ENCODE results near the gene SUN1.
"Not testable (repeated sequence)": the region's sequence is repeated elsewhere in the genome, so short reads cannot be mapped to it uniquely, and the experiment has no call there.

SUN1 gene, protein sequence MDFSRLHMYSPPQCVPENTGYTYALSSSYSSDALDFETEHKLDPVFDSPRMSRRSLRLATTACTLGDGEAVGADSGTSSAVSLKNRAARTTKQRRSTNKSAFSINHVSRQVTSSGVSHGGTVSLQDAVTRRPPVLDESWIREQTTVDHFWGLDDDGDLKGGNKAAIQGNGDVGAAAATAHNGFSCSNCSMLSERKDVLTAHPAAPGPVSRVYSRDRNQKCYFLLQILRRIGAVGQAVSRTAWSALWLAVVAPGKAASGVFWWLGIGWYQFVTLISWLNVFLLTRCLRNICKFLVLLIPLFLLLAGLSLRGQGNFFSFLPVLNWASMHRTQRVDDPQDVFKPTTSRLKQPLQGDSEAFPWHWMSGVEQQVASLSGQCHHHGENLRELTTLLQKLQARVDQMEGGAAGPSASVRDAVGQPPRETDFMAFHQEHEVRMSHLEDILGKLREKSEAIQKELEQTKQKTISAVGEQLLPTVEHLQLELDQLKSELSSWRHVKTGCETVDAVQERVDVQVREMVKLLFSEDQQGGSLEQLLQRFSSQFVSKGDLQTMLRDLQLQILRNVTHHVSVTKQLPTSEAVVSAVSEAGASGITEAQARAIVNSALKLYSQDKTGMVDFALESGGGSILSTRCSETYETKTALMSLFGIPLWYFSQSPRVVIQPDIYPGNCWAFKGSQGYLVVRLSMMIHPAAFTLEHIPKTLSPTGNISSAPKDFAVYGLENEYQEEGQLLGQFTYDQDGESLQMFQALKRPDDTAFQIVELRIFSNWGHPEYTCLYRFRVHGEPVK

DNA sequence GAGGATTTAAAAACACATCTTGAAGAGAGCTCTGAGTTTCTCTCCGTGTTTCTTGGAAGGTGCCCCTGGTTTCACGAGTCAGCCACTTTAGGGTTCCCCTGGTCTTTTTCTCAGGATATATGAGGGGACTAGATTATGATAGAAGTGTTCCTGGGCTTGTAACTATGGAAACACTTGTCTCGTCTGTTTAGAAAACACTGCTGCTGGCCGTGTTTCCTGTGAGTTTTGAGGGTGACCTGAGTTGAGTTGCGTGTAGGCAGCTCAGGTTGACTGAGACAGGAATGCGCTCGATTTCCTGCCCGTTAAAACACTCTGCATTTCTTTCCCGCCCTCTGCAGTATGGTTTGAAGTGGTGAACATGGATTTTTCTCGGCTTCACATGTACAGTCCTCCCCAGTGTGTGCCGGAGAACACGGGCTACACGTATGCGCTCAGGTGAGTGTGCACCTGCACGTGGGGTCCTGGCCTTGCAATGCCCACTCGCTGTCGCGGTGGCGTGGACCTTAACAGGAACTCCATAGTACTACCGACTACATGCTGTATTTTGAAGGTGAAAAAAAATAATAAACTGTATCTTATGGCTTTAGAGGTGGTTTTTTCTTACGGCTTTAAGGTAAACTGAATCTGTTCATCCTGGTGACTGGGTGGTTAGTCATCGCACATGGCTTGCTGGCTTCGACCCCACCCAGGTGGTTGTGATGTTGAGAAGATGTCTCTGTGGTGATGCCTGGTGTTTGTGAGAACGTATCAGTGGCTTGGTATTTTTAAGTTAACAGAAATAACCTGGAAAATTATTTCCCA lies at the start of gene SUN1:
Gene SUN1, plus strand, starts transcription at position 310 of the 801 bp plus-strand sequence. Its CDS starts 49 bp downstream, at position 359.
- intact Hi-C loops (cut with DNase I), result no loop called here
- peak in 4 of 42 donors; percentile 23 to 53 (median 32) for DNase-seq

DNA sequence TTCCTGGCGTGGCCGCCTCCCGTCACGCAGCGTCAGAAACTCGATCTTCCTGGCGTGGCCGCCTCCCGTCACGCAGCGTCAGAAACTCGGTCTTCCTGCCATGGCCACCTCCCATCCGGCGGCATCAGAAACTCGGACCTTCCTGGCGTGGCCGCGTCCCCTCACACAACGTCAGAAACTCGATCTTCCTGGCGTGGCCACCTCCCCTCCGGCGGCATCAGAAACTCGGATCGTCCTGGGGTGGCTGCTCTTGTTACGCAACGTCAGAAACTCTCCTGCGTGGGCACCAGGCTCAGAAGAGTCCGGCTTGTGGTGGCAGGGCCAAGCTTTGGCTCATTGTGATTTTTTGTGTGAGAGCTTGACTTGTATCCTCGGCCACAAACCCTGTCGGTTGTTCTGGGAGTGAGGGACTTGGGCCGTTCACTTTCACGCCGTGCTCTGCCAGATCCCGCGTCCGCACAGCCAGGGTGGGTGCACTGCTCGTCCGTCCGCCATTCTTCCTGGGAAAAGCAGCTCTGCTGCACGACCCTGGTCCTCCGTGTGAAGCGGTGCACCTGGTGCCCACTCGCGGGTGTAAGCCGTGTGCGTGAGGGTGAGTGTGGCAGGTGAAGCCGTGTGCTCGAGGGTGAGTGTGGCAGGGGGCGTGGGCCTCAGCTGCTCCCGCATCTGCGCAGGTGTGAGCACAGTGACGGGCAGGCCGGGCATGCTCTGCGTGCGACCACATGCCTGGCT lies 49.4 kb upstream of the SUN1 start:
- intact Hi-C loops (cut with DNase I), result loop anchor here (10.0 kb wide), 1 partner anchor 92 kb away; the partner anchor contains the start of gene GET4
- no peak for DNase-seq

DNA sequence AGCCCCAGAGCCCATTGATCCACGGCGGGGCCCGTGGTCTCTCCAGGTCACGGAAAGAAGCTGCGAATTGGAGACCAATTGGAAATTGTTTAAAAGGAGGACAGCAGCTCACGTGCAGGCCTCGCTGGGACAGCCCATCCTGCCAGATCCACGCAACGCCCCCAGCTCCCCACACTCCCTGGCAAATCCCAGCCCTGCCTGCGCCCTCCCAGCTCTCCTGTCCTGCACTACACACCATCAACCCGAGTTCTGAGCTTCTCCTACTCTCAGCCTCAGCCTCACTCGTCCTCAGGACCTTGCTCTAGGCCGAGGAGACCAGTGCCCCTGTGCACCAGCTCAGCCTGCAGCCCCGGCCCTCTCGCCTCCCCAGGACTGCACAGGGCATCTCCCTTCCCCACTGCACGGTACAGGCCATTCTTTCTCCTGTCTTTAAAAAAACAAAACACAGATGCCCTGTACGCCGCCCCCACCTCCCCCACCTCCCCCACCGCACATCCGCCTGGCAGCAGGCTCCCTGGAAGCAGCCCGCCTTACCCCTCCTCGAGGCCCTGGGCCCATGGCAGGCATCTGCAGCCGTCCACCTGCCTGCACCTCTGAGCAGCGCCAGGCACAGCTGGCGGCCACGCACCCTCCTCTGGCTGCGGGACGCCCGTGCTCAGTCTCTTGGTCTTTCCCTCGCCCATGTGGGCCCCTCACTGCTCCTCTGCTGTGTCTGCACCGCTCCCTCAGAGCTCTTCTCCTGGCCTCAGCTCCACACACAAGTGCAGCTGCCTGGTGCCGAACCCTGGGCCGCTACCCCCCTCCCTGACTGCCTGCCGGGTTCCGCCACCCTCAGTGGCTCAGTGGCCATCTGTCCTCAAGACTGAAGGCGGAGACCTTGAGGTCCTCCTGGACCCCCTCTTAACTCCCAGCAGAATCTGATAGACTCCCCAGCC lies 48.5 kb upstream of the SUN1 start:
- intact Hi-C loops (cut with DNase I), result loop anchor here (10.0 kb wide), 1 partner anchor 91 kb away; the partner anchor contains the start of gene GET4

DNA sequence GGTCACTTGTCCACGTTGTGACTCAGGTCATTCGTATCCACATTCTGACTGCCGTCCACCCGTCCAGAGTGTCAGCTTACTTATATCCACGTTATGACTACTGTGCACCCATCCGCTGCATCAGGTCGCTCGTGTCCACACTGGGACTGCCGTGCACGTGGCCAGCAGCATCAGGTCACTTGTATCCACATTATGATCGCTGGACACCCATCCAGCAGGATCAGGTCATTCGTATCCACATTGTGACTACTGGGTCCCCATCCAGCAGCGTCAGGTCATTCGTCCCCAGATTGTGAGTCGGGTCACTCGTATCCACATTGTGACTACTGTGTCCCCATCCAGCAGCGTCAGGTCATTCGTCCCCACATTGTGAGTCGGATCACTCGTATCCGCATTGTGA lies 47.3 kb upstream of the SUN1 start:
- intact Hi-C loops (cut with DNase I), result loop anchor here (10.0 kb wide), 1 partner anchor 90 kb away; the partner anchor contains the start of gene GET4

More for the DNA sequence above, 48.5 kb upstream of the SUN1 start:
- no peak for DNase-seq

DNA sequence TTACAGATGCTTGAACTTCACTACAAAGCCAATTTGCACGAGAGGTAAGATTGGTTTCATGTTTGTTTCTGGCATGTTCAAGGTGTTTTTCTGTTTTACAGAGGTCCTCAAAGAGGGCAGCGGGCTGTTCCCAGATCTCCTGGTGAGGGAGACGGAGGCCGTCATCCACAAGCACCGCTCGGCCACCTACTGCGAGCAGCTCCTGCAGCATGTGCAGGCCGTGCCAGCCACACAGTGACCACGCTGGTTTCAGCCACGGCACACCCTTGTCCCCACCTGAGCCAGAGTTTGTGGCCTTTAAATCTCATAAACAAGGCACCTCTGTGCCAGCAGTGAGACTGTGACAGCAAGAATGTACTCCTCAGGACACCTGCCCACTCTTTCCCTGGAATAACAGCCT lies 46.9 kb upstream of the SUN1 start:
- intact Hi-C loops (cut with DNase I), result loop anchor here (10.0 kb wide), 1 partner anchor 89 kb away; the partner anchor contains the start of gene GET4
- DNase-seq, result no peak

More for the DNA sequence above, 47.3 kb upstream of the SUN1 start:
- no peak for DNase-seq

DNA sequence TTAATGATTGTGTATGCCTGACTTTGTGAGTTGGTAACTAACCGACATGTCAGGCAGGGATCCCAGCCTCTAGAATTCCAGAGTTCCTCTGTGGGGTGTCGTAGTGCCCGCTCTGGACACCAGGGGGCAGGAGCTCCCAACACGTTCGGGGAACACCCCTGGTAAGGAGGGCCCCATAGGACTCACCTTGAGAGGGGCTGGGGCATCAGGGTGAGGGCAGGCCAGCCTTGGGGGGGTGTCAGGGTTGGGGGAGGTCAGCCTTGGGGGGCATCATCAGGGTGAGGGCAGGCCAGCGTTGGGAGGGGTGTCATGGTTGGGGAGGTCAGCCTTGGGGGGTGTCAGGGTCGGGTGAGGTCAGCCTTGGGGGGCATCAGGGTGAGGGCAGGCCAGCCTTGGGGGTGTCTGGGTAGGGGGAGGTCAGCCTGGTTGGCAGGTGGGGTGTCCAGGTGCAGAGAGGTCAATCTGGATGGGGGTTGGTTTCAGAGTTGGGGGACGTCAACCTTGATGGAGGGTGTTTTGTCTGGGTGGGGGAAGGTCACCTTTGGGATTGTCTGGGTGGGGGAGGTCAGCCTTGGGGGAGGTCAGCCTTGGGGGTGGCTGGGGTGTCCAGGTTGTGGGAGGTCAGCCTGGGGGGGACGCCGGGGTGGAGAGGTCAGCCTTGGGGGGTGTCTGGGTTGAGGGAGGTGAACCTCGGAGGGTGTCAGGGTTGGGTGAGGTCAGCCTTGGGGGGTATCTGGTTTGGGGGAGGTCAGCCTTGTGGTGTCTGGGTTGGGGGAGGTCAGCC lies 45.6 kb upstream of the SUN1 start:
- intact Hi-C loops (cut with DNase I), result loop anchor here (10.0 kb wide), 1 partner anchor 88 kb away; the partner anchor contains the start of gene GET4
- DNase-seq, result peak; percentile 33 to 85 (median 68)

DNA sequence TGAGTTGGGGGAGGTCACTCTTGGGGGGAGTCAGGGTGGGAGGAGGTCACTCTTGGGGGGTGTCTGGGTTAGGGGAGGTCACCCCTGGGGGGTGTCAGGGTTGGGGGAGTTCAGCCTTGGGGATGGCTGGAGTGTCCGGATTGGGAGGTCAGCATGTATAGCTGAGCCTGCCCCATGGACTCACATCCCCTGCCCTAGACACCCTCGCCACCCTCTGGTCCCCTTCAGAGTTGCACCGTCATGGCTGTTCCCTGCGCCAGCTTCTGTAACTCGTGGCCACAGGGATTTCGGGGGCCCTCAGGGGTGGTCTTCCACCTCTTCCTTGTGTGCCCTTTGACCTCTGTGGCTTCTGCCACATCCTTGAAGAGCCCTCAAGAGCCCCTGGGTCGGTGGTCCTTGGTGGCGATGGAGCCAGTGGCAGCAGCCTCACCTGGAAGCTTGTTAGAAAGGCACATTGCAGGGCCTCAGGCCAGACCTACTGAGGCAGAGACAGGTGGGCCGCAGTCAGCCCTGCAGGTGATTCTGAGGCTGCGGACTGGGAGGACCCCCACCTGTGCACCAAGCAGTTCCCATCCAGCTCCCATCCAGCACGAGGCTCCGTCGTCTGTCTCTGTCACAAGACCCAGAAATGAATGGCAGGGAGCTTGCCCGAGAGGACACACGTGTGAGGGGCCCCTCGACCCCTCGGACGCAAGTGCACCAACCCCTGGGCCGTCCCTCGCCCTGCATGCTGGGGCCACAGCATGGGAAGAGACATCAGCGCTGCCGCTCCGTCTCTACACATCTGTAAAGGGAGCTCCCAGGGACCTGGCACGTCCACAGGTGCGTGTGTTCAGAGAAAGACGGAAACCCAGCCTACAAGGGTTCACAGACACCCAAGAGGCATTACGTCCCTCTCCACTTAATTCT lies 44.7 kb upstream of the SUN1 start:
- intact Hi-C loops (cut with DNase I), result loop anchor here (10.0 kb wide), 1 partner anchor 87 kb away; the partner anchor contains the start of gene GET4

DNA sequence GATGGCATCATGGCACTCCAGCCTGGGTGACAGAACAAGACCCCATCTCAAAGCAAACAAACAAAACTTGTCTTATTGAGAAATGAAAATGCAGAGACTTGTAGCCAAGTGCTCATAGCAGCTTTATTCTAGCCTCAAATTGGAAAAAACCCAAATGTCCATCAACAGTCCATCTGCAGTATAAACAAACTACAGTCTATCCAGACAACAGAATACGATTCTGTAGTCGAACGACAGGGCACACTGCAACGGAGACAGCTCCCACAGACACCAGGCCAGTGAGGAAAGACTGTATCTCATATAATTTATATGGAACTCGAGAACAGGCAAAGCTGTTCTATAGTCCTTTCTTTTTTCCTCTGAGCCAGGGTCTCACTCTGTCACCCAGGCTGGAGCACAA lies 40.8 kb upstream of the SUN1 start:
- intact Hi-C loops (cut with DNase I), result no loop called here

More for the DNA sequence above, 44.7 kb upstream of the SUN1 start:
- no peak for DNase-seq

DNA sequence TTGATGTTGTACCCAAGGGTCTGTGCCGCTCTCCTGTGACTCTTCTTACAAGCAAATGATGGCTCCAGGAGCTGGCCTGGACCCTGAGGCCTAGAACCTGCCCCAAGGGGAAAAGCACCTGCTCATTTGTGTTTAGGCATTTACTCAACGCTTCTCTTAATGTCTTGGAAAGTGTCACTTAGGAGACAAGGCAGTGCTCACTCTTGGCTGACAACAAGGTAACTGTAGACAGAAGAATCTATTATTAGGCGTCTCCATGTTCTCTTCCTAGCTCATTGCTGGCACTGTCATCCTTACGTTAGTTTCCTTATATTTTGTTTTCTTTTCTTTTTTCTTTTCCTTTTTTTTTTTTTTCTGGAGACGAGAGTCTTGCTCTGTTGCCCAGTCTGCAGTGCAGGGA lies 38.1 kb upstream of the SUN1 start:
- intact Hi-C loops (cut with DNase I), result no loop called here
- DNase-seq, result no peak

More for the DNA sequence above, 40.8 kb upstream of the SUN1 start:
- no peak for DNase-seq

DNA sequence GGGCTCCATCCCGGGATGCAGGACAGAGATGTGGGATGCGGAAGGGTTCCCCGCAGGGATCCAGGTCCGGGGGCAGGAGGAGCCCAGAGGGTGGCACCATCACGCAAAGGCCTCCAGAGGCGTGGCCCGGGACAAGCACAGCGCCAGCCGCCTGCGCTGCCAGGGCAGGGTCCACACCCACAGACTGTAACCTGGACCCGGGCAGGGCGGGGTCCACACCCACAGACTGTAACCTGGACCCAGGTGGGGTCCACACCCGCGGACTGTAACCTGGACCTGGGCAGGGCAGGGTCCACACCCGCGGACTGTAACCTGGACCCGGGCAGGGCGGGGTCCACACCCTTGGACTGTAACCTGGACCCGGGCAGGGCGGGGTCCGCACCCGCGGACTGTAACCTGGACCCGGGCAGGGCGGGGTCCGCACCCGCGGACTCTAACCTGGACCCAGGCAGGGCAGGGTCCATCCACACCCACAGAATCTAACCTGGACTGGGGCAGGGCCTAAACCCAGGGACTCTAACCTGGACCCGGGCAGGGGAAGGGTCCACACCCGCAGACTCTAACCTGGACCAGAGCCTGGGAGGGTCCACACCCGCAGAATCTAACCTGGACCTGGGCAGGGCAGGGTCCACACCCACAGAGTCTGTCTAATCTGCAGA lies 37.5 kb upstream of the SUN1 start:
- intact Hi-C loops (cut with DNase I), result no loop called here

DNA sequence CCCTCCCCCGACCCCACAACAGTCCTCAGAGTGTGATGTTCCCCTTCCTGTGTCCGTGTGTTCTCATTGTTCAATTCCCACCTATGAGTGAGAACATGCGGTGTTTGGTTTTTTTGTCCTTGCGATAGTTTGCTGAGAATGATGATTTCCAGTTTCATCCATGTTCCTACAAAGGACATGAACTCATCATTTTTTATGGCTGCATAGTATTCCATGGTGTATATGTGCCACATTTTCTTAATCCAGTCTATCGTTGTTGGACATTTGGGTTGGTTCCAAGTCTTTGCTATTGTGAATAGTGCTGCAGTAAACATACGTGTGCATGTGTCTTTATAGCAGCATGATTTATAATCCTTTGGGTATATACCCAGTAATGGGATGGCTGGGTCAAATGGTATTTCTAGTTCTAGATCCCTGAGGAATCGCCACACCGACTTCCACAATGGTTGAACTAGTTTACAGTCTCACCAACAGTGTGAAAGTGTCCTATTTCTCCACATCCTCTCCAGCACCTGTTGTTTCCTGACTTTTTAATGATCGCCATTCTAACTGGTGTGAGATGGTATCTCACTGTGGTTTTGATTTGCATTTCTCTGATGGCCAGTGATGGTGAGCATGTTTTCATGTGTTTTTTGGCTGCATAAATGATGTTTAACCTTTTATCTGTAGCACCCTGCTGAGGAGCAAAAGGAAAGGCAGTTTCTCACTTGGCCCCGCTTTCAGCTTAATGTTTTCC lies 35.7 kb upstream of the SUN1 start:
- intact Hi-C loops (cut with DNase I); DNase-seq: not testable (repeated sequence)

More for the DNA sequence above, 37.5 kb upstream of the SUN1 start:
- no peak for DNase-seq

DNA sequence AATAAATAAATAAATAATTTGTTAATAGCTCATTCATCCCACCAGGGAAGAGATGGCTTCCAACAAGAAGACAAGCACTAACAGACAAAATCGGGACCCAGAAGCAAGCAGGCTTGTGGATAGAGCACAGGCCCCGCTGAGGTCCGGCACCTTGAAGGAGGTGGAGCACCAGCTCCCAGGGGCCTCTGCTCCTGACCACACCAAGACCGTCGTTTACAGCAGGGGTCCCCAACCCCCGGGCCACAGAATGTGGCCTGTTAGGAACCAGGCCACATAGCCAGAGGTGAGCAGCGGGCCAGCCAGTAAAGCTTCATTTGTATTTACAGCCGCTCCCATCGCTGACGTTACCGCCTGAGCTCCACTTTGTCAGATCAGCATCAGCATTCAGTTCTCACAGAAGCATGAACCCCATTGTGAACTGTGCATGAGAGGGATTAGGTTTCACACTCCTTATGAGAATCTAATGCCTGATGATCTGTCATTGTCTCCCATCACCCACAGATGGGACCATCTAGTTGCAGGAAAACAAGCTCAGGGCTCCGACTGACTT lies 33.3 kb upstream of the SUN1 start:
- no peak for DNase-seq
- intact Hi-C loops (cut with DNase I), result no loop called here

DNA sequence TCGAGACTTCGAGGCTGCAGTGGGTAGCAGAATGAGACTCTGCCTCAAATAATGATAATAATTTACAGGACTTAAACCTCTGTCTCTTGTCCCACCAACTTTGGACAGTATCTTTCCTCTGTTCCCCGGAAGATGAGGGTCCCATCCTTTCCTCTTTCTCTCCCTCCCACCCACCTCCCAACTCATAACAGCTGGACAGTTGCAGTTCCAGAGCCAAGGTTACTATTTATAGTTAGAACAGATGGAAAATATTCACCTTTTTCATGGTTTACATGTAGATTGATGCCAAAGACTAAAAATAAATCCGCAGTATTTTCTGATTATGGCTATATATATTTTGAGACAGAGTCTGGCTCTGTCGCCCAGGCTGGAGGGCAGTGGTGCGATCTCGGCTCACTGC lies 31.6 kb upstream of the SUN1 start:
- DNase-seq, result no peak
- intact Hi-C loops (cut with DNase I), result no loop called here

DNA sequence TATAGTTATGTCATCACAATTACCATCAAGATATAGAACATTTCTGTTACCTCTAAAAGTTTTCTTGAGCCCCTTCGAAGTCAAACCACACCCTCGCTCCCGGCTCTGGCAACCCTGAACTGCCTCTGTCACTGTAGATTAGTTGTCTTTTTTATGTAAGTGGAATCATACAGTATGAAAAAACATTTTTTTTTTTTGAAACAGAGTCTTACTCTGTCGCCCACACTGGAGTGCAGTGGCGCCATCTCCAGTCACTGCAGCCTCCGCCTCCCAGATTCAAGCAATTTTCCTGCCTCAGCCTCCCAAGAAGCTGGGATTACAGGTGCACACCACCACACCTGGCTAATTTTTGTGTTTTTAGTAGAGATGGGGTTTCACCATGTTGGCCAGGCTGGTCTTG lies 30.9 kb upstream of the SUN1 start:
- DNase-seq; intact Hi-C loops (cut with DNase I): not testable (repeated sequence)
